GM12891 (cell line): Measurements from ENCODE around the gene KIF25.
"Not testable (repeated sequence)": the region's sequence is repeated elsewhere in the genome, so short reads cannot be mapped to it uniquely, and the experiment has no call there.

Source experiments
- DNase-seq: peaks from one replicate; pipeline ENCODE4 v3.0.0; 2011; ENCODE audit warnings: low spot score; ENCODE audit not compliant: insufficient read length
- FAIRE-seq: peaks from 2 replicates; lab custom pipeline; 2011; peaks lifted over from hg19 to GRCh38; lab: Jason Lieb, UNC
- PAX5 ChIP-seq: IDR thresholded peaks from 2 replicates; pipeline ENCODE4 v1.6.1; 2011; ENCODE audit warnings: low read length, moderate library complexity, mild to moderate bottlenecking; ENCODE audit not compliant: insufficient read depth, severe bottlenecking
- POLR2A ChIP-seq: IDR thresholded peaks from 2 replicates; pipeline ENCODE4 v1.6.1; 2011; ENCODE audit warnings: low read depth, low read length, control low read depth
- POLR2AphosphoS5 ChIP-seq: IDR thresholded peaks from 2 replicates; pipeline ENCODE4 v1.6.1; 2011; ENCODE audit warnings: low read depth, low read length, control low read depth
- POU2F2 ChIP-seq: IDR thresholded peaks from 2 replicates; pipeline ENCODE4 v1.6.1; 2011; ENCODE audit warnings: low read depth, mild to moderate bottlenecking, control low read depth, low read length, moderate library complexity
- SPI1 ChIP-seq: IDR thresholded peaks from 2 replicates; pipeline ENCODE4 v1.6.1; 2011; ENCODE audit warnings: low read depth, low read length, control low read depth
- TAF1 ChIP-seq: IDR thresholded peaks from 2 replicates; pipeline ENCODE4 v1.6.1; 2011; ENCODE audit warnings: low read depth, low read length, control low read depth

KIF25 gene

GRCh38 chr6:167974640-167975344 is 22.7 kb upstream of the KIF25 start:
- DNase-seq: no peak
- TF ChIP-seq TAF1 (no peak), POLR2A (no peak), POU2F2 (no peak), PAX5 (no peak), SPI1 (no peak), POLR2AphosphoS5 (no peak)
- FAIRE-seq: no peak

GRCh38 chr6:167975458-167975857 is 22.0 kb upstream of the KIF25 start:
- TF ChIP-seq PAX5 (no peak), POU2F2 (no peak), TAF1 (no peak), POLR2AphosphoS5 (no peak), SPI1 (no peak), POLR2A (no peak)
- DNase-seq (no peak), FAIRE-seq (no peak)

DNA sequence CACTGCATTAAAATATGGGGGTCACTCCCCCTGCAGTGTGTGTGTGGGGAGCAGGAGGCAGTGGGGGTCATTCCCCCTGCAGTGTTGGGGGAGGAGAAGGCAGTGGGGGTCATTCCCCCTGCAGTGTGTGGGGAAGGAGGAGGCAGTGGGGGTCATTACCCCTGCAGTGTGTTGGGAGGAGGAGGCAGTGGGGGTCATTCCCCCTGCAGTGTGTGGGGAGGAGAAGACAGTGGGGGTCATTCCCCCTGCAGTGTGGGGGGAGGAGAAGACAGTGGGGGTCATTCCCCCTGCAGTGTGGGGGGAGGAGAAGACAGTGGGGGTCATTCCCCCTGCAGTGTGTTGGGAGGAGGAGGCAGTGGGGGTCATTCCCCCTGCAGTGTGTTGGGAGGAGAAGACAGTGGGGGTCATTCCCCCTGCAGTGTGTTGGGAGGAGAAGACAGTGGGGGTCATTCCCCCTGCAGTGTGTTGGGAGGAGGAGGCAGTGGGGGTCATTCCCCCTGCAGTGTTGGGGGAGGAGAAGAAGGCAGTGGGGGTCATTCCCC is 21.3 kb upstream of the KIF25 start:
- not testable (repeated sequence) for DNase-seq, FAIRE-seq

- FAIRE-seq (no peak), DNase-seq (no peak)
- no peak for TF ChIP-seq POLR2A
- TF ChIP-seq PAX5: no peak
- no peak for TF ChIP-seq SPI1
- no peak for TF ChIP-seq POLR2AphosphoS5
- no peak for TF ChIP-seq POU2F2
- TF ChIP-seq TAF1: no peak
Observed at GRCh38 chr6:167976708-167977107, 20.8 kb upstream of the KIF25 start.

GRCh38 chr6:167977717-167978467 is 19.6 kb upstream of the KIF25 start:
- TF ChIP-seq POLR2AphosphoS5: no peak
- FAIRE-seq (no peak), DNase-seq (no peak)

- no peak for FAIRE-seq
Observed at GRCh38 chr6:167978607-167979006, 18.9 kb upstream of the KIF25 start.

DNA sequence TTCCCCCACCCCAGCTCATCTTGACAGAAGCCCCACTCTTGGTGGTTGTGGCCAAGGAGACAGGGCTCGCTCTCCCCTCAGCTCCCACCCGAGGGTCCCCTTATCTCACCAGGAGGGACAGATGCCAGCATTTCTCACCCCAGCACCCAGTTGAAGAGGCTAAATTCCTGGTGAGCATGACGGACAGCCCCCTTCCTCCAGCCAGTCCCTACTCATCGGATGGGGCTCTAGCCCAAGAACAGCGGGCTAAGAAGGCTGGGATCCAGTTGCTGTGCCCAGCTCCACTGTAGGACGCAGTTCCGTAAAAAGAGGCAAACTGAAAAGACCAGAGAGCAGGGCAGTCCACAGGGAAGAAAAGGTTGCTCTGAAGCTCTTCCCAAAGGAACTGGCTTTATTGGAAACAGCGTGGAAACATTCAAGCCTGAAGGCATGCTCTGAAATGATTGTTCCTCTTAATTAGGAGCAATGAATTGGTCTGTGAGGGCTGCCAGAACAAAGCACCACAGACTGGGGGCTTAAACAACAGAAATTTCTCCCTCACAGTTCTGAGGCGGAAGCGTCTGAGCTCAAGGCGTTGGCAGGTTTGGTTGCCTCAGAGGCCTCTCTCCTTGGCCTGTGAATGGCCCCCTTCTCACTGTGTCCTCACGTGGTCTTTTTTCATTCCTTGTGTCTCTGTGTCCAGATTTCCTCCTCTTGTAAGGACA is 17.9 kb upstream of the KIF25 start:
- TF ChIP-seq POU2F2: no peak
- TF ChIP-seq SPI1: no peak
- no peak for TF ChIP-seq POLR2A
- no peak for TF ChIP-seq TAF1
- TF ChIP-seq PAX5: no peak
- no peak for TF ChIP-seq POLR2AphosphoS5
- FAIRE-seq (no peak), DNase-seq (no peak)

More at GRCh38 chr6:167978607-167979006, 18.9 kb upstream of the KIF25 start:
- DNase-seq: no peak
- no peak for TF ChIP-seq TAF1
- TF ChIP-seq PAX5: no peak
- TF ChIP-seq SPI1: no peak
- TF ChIP-seq POLR2AphosphoS5: no peak
- TF ChIP-seq POLR2A: no peak
- no peak for TF ChIP-seq POU2F2

- DNase-seq (no peak), FAIRE-seq (no peak)
- TF ChIP-seq PAX5 (no peak), SPI1 (no peak), POLR2AphosphoS5 (no peak), POLR2A (no peak), POU2F2 (no peak), TAF1 (no peak)
Observed at GRCh38 chr6:167980911-167981580, 16.4 kb upstream of the KIF25 start.

GRCh38 chr6:167981916-167982462 is 15.5 kb upstream of the KIF25 start:
- DNase-seq (no peak), FAIRE-seq (no peak)
- TF ChIP-seq POU2F2 (no peak), POLR2A (no peak), POLR2AphosphoS5 (no peak), TAF1 (no peak), PAX5 (no peak)
